NCI-H1930 (cell line): ENCODE data around the gene RAB3GAP1.
"Not testable (repeated sequence)": the region's sequence is repeated elsewhere in the genome, so short reads cannot be mapped to it uniquely, and the experiment has no call there.

Experiments
- DNase-seq, 2 experiments: peaks; one replicate each; lab custom pipeline; 2025; lab: John Stamatoyannopoulos, UW

Gene RAB3GAP1

GRCh38 chr2:135105513-135106316 lies 53.6 kb downstream of the RAB3GAP1 start:
- DNase-seq = not testable (repeated sequence)

- DNase-seq = no peak
Observed at GRCh38 chr2:135113322-135113721, 61.2 kb downstream of the RAB3GAP1 start.

- DNase-seq = no peak
Observed at GRCh38 chr2:135119582-135119981, 67.5 kb downstream of the RAB3GAP1 start.

DNA sequence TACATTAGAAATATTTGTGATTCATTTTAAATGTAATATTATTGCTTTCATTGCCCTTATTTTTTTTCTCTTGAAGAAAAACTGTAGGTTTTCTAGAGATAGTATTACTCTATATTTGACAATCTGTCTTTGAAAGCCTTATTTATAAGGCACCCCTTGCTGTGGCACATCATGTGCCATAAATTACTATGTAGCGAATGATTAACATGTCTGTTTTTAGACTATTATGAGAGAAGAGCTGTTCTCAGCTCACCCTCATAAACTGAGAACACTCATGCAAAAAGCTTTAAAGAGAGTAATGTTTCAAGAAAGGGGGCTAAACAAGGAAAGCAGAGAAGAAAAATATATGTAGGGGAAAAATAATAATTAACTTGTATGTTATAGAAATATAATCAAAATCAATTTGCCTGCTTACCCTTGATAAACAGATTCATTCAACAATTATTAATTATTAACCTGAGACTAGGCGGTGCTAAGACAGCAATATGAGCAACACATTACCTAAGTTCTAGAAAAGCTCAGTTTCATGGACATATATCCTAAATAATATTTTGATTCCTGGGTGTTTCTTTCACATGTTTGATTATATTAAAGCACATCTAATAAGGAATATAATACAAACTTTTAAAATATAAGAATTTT lies 69.0 kb downstream of the RAB3GAP1 start:
- no peak for DNase-seq

DNA sequence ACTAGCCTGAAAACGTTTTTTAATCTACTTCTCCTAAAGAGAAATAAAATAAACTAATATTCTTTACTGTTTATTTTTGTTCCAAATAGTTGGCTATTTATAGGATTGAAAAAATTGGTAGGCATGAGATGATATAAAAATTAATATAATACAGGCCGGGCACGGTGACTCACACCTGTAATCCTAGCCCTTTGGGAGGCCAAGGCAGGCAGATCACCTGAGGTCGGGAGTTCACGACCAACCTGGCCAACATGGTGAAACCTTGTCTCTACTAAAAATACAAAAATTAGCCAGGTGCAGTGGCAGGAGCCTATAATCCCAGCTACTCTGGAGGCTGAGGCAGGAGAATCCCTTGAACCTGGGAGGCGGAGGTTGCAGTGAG lies 69.6 kb downstream of the RAB3GAP1 start:
- DNase-seq = not testable (repeated sequence)

GRCh38 chr2:135124924-135125886 lies 73.1 kb downstream of the RAB3GAP1 start:
- peak; percentile 50 to 78 for DNase-seq

DNA sequence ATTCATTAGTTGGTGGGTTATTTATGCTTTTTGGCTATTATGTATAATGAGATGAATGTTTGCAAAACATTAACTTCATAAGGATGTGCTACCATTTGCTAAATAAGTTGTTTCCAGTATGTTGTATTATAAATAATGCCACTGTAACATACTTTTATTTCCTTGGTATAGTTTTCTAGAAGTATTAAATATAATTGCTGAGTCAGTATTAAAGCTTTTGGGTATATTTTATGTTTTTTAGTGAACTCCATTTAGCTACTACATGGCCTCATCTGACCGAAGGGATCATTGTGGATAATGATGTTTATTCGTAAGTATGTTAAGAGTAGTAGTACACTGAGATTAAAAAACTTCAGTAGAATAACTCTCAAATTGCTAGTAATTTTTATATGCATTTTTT lies 73.8 kb downstream of the RAB3GAP1 start:
- no peak for DNase-seq

DNA sequence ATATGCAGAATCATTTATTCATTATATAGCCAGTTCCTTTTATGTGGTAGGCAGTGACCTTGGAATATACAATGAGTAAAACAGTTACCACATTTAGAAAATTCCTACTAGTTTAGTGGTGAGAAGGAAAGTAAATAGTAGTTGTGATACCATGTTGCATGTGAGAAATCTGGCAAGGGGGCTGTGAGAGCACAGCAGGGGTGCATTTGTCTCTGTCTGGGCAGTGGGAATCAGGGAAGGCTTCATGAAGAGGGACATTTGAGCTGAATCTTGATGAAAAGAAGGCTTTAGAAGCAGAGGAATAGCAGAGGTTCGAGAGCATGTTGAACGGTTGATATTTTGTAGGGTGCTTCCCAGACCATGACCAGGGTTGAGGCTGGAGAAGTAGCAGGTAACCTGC lies 78.7 kb downstream of the RAB3GAP1 start:
- DNase-seq = no peak

GRCh38 chr2:135132314-135132713 lies 80.2 kb downstream of the RAB3GAP1 start:
- DNase-seq = no peak

GRCh38 chr2:135140606-135141005 lies 88.5 kb downstream of the RAB3GAP1 start:
- DNase-seq = no peak

GRCh38 chr2:135142323-135142722 lies 90.2 kb downstream of the RAB3GAP1 start:
- DNase-seq = no peak

DNA sequence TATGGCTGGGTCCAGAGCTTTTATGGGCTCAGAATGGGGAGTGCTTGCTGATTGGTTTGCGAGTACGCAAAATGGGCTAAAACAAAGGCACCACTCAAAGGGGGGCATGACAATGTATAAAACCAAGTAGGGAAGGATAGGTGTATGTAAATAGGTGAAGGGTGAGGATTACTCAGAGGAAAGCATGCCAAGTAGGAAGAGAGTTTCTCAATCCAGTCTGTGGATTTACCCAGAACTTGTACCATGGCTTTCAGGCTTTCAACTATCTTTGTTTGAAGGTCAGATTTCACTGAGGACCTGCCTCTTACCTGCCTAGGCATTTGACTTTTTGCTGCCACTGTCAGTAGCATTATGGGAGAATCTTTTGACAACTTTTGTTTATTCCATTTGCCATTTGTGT lies 92.3 kb downstream of the RAB3GAP1 start:
- no peak for DNase-seq

DNA sequence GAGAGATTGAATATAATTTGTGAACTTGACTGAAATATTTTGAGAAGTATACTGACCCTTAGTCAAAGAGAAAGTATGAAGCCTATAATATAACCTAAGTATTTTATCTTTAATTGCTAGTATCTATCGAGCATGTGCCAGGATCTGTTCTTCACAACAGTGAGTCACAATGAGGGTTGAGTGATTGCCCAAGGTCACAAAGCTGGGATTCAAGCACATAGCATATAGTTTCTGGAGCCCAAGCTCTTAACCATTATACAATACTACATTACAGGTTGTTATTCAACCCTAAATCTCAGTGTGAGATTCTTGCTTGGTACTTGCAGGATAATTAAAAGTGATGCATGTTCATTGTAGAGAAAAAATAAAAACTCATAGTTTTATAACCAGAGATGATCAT lies 97.2 kb downstream of the RAB3GAP1 start:
- no peak for DNase-seq

DNA sequence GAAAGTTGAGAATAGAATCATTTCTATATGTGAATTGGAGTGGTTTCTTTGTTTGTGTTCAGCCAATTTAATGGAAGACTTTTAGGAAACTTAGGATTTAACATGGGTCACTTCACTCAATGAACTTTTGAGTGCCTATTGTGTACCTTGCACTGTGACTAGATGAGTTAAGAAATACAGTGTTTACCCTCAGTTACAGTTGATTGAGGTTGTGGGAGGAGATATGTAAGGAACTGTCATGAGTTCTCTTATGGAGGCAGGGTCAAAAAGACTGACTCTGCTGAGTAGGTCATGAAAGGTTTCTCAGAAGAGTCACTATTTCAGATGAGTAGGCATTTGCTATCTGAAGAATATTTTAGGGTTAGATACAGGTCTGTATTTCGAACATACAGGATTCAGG lies 98.6 kb downstream of the RAB3GAP1 start:
- no peak for DNase-seq

DNA sequence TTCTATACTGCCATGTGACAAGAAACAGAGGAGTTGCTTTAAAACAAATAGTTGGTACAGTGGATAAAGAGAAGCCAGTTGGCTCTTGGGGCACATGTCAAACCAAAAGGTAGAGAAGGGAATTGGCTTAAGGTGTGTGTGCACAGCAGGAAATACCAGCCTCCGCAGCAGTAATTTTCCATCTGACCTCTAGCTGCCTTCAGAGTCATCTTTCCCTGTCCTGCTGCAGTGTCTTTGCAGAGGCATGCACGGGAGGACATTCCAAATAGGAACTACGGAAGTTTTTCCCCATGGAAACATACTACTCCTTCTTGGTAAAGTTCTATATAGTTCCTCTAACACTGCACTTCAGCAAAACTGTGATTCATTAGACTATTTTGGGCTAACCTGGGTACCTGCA lies 99.5 kb downstream of the RAB3GAP1 start:
- DNase-seq = no peak

DNA sequence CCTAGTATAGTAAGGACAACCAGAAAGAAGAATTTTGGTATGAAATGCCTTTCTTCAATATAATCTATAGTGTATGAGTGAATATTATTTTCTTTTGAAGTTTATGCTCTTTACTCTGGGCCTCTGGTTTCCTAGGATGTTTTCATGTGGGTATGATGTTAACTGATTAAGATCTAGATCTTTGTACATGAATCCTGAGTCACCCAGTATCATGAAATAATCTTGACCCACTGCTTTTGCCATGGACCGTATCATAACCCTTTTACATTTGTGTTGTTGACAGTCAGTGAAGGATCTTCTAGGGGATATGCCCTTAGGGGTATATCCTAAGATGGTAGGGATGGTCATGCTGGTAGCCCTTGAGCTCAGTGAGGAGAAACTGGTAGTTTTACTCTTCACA lies 100.3 kb downstream of the RAB3GAP1 start:
- DNase-seq = no peak

GRCh38 chr2:135154962-135155361 lies 102.9 kb downstream of the RAB3GAP1 start:
- no peak for DNase-seq

DNA sequence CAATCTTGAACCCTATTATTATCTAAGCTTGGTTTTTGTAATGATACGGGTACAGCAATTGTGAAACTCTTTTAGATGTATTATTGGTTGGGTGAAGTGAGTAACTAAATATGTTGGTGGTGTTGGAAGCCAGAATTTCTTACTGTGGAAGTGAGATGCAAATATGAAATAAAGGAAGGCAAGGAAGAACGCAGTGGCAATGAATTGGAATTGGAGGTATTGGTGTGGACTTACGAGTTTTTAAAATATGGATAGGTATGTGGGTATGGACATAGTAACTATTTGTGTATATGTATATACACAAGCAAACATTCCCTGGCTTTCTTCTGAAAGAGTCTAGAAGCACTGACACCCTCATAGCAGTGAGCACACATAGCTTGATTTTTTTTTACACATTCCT lies 105.8 kb downstream of the RAB3GAP1 start:
- no peak for DNase-seq

DNA sequence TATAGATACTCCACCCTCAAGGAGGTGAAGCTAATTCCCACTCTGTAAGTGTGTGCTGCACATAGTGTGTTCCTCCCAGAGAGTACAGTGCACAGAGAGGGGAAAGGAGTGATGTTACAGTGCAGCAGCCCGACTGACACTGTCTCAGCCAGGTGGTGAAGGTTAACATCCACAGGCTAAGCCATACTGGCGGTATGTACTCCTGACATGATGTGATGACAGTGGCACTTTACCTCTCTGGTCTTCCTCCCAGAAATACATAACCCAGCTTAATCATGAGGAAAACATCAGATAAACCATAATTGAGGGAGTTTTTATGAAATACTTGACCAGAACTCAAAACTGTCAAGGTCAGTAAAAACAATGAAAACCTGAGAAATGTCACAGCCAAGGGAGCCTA lies 107.1 kb downstream of the RAB3GAP1 start:
- DNase-seq = no peak

- no peak for DNase-seq
Observed at GRCh38 chr2:135162377-135162776, 110.3 kb downstream of the RAB3GAP1 start.

DNA sequence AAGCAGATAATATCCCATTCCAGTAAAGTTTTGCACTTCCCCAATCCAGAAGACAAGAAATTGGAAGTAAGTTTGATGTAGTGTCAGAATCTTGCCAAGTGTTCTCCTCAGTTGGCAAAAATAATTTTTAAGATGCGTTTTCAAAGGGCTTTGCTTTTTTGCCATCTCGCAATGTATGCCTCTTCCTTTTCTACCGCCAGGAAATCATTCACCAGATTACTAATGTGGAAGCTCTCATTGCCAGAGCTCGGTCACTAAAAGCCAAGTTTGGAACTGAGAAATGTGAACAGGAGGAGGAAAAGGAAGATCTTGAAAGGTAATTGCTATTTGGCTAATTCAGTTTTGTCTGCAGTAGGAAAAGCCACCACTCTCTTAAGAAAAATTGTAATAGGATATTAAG lies 110.7 kb downstream of the RAB3GAP1 start:
- DNase-seq = no peak

GRCh38 chr2:135163306-135163705 lies 111.2 kb downstream of the RAB3GAP1 start:
- DNase-seq = no peak

GRCh38 chr2:135163901-135164300 lies 111.8 kb downstream of the RAB3GAP1 start:
- DNase-seq = no peak
